ENCODE results near the gene KRT32. TPM values are rescaled to one million over a fixed set of nuclear protein-coding genes. Genes with fewer than 3 reads are reported as not detected.

Gene KRT32
- polyA plus RNA-seq, 4 donors, result not detected

GRCh38 chr17:41463746-41464145 is 3.4 kb downstream of the KRT32 start:
- no peak for FAIRE-seq
- Histone ChIP-seq H3K27me3 (ENCODE audit: control insufficient read depth in 3 of 3, insufficient read depth in 3 of 3, low read length in 3 of 3) (no peaks in the 10 kb centered on the region), H3K27ac (ENCODE audit: low read depth in 1 of 3, low read length in 2 of 3) (no peak overlapping the region), H3K9me3 (ENCODE audit: control insufficient read depth in 2 of 2, insufficient read depth in 1 of 2, low read depth in 1 of 2, low read length in 1 of 2) (peaks cover 0 to 5% of the 10 kb centered on the region in 2 donors), H3K4me3 (ENCODE audit: low read depth in 1 of 3, low read length in 3 of 3) (no peak overlapping the region), H3K4me1 (ENCODE audit: control insufficient read depth in 3 of 3, insufficient read depth in 2 of 3, low read depth in 1 of 3, low read length in 2 of 3) (no peaks in the 10 kb centered on the region), H3K36me3 (ENCODE audit: control insufficient read depth in 3 of 3, insufficient read depth in 2 of 3, low read depth in 1 of 3, low read length in 3 of 3) (no peaks in the 10 kb centered on the region)
- WGBS, 3 donors, result 90 to 95% (median 91%) methylated on average over 8 of the region's 8 CpGs
- DNase-seq, result no peak

GRCh38 chr17:41462705-41463104 is 4.5 kb downstream of the KRT32 start:
- Histone ChIP-seq H3K27ac (ENCODE audit: low read depth in 1 of 3, low read length in 2 of 3) (no peak overlapping the region), H3K27me3 (ENCODE audit: control insufficient read depth in 3 of 3, insufficient read depth in 3 of 3, low read length in 3 of 3) (no peaks in the 10 kb centered on the region), H3K36me3 (ENCODE audit: control insufficient read depth in 3 of 3, insufficient read depth in 2 of 3, low read depth in 1 of 3, low read length in 3 of 3) (no peaks in the 10 kb centered on the region), H3K4me3 (ENCODE audit: low read depth in 1 of 3, low read length in 3 of 3) (no peak overlapping the region), H3K4me1 (ENCODE audit: control insufficient read depth in 3 of 3, insufficient read depth in 2 of 3, low read depth in 1 of 3, low read length in 2 of 3) (no peaks in the 10 kb centered on the region), H3K9me3 (ENCODE audit: control insufficient read depth in 2 of 2, insufficient read depth in 1 of 2, low read depth in 1 of 2, low read length in 1 of 2) (no peaks in the 10 kb centered on the region)
- WGBS, 3 donors, result 77 to 83% (median 78%) methylated on average over 15 of the region's 15 CpGs
- DNase-seq (no peak), FAIRE-seq (no peak)

GRCh38 chr17:41457676-41458075 is 9.5 kb downstream of the KRT32 start:
- Histone ChIP-seq H3K9me3 (ENCODE audit: control insufficient read depth in 2 of 2, insufficient read depth in 1 of 2, low read depth in 1 of 2, low read length in 1 of 2) (no peaks in the 10 kb centered on the region), H3K27me3 (ENCODE audit: control insufficient read depth in 3 of 3, insufficient read depth in 3 of 3, low read length in 3 of 3) (peaks cover 0 to 7% (median 0%) of the 10 kb centered on the region in 3 donors), H3K4me3 (ENCODE audit: low read depth in 1 of 3, low read length in 3 of 3) (no peak overlapping the region), H3K4me1 (ENCODE audit: control insufficient read depth in 3 of 3, insufficient read depth in 2 of 3, low read depth in 1 of 3, low read length in 2 of 3) (no peaks in the 10 kb centered on the region), H3K27ac (ENCODE audit: low read depth in 1 of 3, low read length in 2 of 3) (no peak overlapping the region), H3K36me3 (ENCODE audit: control insufficient read depth in 3 of 3, insufficient read depth in 2 of 3, low read depth in 1 of 3, low read length in 3 of 3) (no peaks in the 10 kb centered on the region)
- 77 to 82% (median 81%) methylated on average over 4 of the region's 4 CpGs for WGBS, 3 donors
- FAIRE-seq (no peak), DNase-seq (no peak)

GRCh38 chr17:41456204-41456603 is 11.0 kb downstream of the KRT32 start:
- H3K27me3 ChIP-seq (ENCODE audit: control insufficient read depth in 3 of 3, insufficient read depth in 3 of 3, low read length in 3 of 3), result peaks cover 0 to 7% (median 0%) of the 10 kb centered on the region in 3 donors
- no peak for FAIRE-seq
- peaks cover 0 to 8% of the 10 kb centered on the region in 2 donors for H3K9me3 ChIP-seq (ENCODE audit: control insufficient read depth in 2 of 2, insufficient read depth in 1 of 2, low read depth in 1 of 2, low read length in 1 of 2)
- H3K4me1 ChIP-seq (ENCODE audit: control insufficient read depth in 3 of 3, insufficient read depth in 2 of 3, low read depth in 1 of 3, low read length in 2 of 3), result no peaks in the 10 kb centered on the region
- 78 to 83% (median 82%) methylated on average over 3 of the region's 3 CpGs for WGBS, 3 donors
- H3K36me3 ChIP-seq (ENCODE audit: control insufficient read depth in 3 of 3, insufficient read depth in 2 of 3, low read depth in 1 of 3, low read length in 3 of 3), result no peaks in the 10 kb centered on the region
- H3K27ac ChIP-seq (ENCODE audit: low read depth in 1 of 3, low read length in 2 of 3), result no peak overlapping the region
- no peak overlapping the region for H3K4me3 ChIP-seq (ENCODE audit: low read depth in 1 of 3, low read length in 3 of 3)
- DNase-seq, result no peak

GRCh38 chr17:41455236-41455635 is 11.9 kb downstream of the KRT32 start:
- Histone ChIP-seq H3K9me3 (ENCODE audit: control insufficient read depth in 2 of 2, insufficient read depth in 1 of 2, low read depth in 1 of 2, low read length in 1 of 2) (peaks cover 0 to 8% of the 10 kb centered on the region in 2 donors), H3K4me3 (ENCODE audit: low read depth in 1 of 3, low read length in 3 of 3) (no peak overlapping the region), H3K27ac (ENCODE audit: low read depth in 1 of 3, low read length in 2 of 3) (no peak overlapping the region), H3K36me3 (ENCODE audit: control insufficient read depth in 3 of 3, insufficient read depth in 2 of 3, low read depth in 1 of 3, low read length in 3 of 3) (no peaks in the 10 kb centered on the region), H3K4me1 (ENCODE audit: control insufficient read depth in 3 of 3, insufficient read depth in 2 of 3, low read depth in 1 of 3, low read length in 2 of 3) (no peaks in the 10 kb centered on the region), H3K27me3 (ENCODE audit: control insufficient read depth in 3 of 3, insufficient read depth in 3 of 3, low read length in 3 of 3) (peaks cover 0 to 7% (median 0%) of the 10 kb centered on the region in 3 donors)
- DNase-seq, result no peak
- 91 to 100% (median 94%) methylated on average over 1 of the region's 1 CpG for WGBS, 3 donors
- FAIRE-seq, result no peak

GRCh38 chr17:41453066-41453465 is 14.1 kb downstream of the KRT32 start:
- no peaks in the 10 kb centered on the region for H3K36me3 ChIP-seq (ENCODE audit: control insufficient read depth in 3 of 3, insufficient read depth in 2 of 3, low read depth in 1 of 3, low read length in 3 of 3)
- H3K27me3 ChIP-seq (ENCODE audit: control insufficient read depth in 3 of 3, insufficient read depth in 3 of 3, low read length in 3 of 3), result peaks cover 0 to 7% (median 0%) of the 10 kb centered on the region in 3 donors
- DNase-seq, result no peak
- H3K4me1 ChIP-seq (ENCODE audit: control insufficient read depth in 3 of 3, insufficient read depth in 2 of 3, low read depth in 1 of 3, low read length in 2 of 3), result no peaks in the 10 kb centered on the region
- H3K27ac ChIP-seq (ENCODE audit: low read depth in 1 of 3, low read length in 2 of 3), result no peak overlapping the region
- FAIRE-seq, result no peak
- WGBS, 3 donors, result 91 to 95% (median 94%) methylated on average over 3 of the region's 3 CpGs
- peaks cover 0 to 8% of the 10 kb centered on the region in 2 donors for H3K9me3 ChIP-seq (ENCODE audit: control insufficient read depth in 2 of 2, insufficient read depth in 1 of 2, low read depth in 1 of 2, low read length in 1 of 2)
- H3K4me3 ChIP-seq (ENCODE audit: low read depth in 1 of 3, low read length in 3 of 3), result no peak overlapping the region

- peaks cover 0 to 8% of the 10 kb centered on the region in 2 donors for H3K9me3 ChIP-seq (ENCODE audit: control insufficient read depth in 2 of 2, insufficient read depth in 1 of 2, low read depth in 1 of 2, low read length in 1 of 2)
- H3K4me3 ChIP-seq (ENCODE audit: low read depth in 1 of 3, low read length in 3 of 3), result no peak overlapping the region
- peaks cover 0 to 5% (median 0%) of the 10 kb centered on the region in 3 donors for H3K27me3 ChIP-seq (ENCODE audit: control insufficient read depth in 3 of 3, insufficient read depth in 3 of 3, low read length in 3 of 3)
- DNase-seq (no peak), FAIRE-seq (no peak)
- 59 to 60% (median 59%) methylated on average over 4 of the region's 4 CpGs for WGBS, 3 donors
- no peaks in the 10 kb centered on the region for H3K36me3 ChIP-seq (ENCODE audit: control insufficient read depth in 3 of 3, insufficient read depth in 2 of 3, low read depth in 1 of 3, low read length in 3 of 3)
- H3K4me1 ChIP-seq (ENCODE audit: control insufficient read depth in 3 of 3, insufficient read depth in 2 of 3, low read depth in 1 of 3, low read length in 2 of 3), result no peaks in the 10 kb centered on the region
- H3K27ac ChIP-seq (ENCODE audit: low read depth in 1 of 3, low read length in 2 of 3), result no peak overlapping the region
Observed at GRCh38 chr17:41452281-41452680, 14.9 kb downstream of the KRT32 start.

- peaks cover 0 to 8% of the 10 kb centered on the region in 2 donors for H3K9me3 ChIP-seq (ENCODE audit: control insufficient read depth in 2 of 2, insufficient read depth in 1 of 2, low read depth in 1 of 2, low read length in 1 of 2)
- peaks cover 0 to 4% (median 0%) of the 10 kb centered on the region in 3 donors for H3K27me3 ChIP-seq (ENCODE audit: control insufficient read depth in 3 of 3, insufficient read depth in 3 of 3, low read length in 3 of 3)
- no peak overlapping the region for H3K27ac ChIP-seq (ENCODE audit: low read depth in 1 of 3, low read length in 2 of 3)
- DNase-seq, result no peak
- H3K4me1 ChIP-seq (ENCODE audit: control insufficient read depth in 3 of 3, insufficient read depth in 2 of 3, low read depth in 1 of 3, low read length in 2 of 3), result no peaks in the 10 kb centered on the region
- H3K4me3 ChIP-seq (ENCODE audit: low read depth in 1 of 3, low read length in 3 of 3), result no peak overlapping the region
- FAIRE-seq, result no peak
- H3K36me3 ChIP-seq (ENCODE audit: control insufficient read depth in 3 of 3, insufficient read depth in 2 of 3, low read depth in 1 of 3, low read length in 3 of 3), result no peaks in the 10 kb centered on the region
- 79 to 89% (median 84%) methylated on average over 2 of the region's 2 CpGs for WGBS, 3 donors
Observed at GRCh38 chr17:41451154-41451728, 15.9 kb downstream of the KRT32 start.

GRCh38 chr17:41449008-41449407 is 18.2 kb downstream of the KRT32 start:
- H3K27ac ChIP-seq (ENCODE audit: low read depth in 1 of 3, low read length in 2 of 3), result no peak overlapping the region
- peaks cover 0 to 4% (median 0%) of the 10 kb centered on the region in 3 donors for H3K27me3 ChIP-seq (ENCODE audit: control insufficient read depth in 3 of 3, insufficient read depth in 3 of 3, low read length in 3 of 3)
- WGBS, 3 donors, result 78 to 86% (median 79%) methylated on average over 6 of the region's 6 CpGs
- no peaks in the 10 kb centered on the region for H3K4me1 ChIP-seq (ENCODE audit: control insufficient read depth in 3 of 3, insufficient read depth in 2 of 3, low read depth in 1 of 3, low read length in 2 of 3)
- H3K4me3 ChIP-seq (ENCODE audit: low read depth in 1 of 3, low read length in 3 of 3), result no peak overlapping the region
- H3K9me3 ChIP-seq (ENCODE audit: control insufficient read depth in 2 of 2, insufficient read depth in 1 of 2, low read depth in 1 of 2, low read length in 1 of 2), result peaks cover 0 to 9% of the 10 kb centered on the region in 2 donors
- DNase-seq (no peak), FAIRE-seq (no peak)
- H3K36me3 ChIP-seq (ENCODE audit: control insufficient read depth in 3 of 3, insufficient read depth in 2 of 3, low read depth in 1 of 3, low read length in 3 of 3), result no peaks in the 10 kb centered on the region

Data from small intestine (tissue), 7 donors.